ENCODE results near the gene PRKACG. TPM values are rescaled to one million over a fixed set of nuclear protein-coding genes. Genes with fewer than 3 reads are reported as not detected.

Gene PRKACG
- polyA plus RNA-seq, 4 donors, result 0.05 TPM; not detected in 3

DNA sequence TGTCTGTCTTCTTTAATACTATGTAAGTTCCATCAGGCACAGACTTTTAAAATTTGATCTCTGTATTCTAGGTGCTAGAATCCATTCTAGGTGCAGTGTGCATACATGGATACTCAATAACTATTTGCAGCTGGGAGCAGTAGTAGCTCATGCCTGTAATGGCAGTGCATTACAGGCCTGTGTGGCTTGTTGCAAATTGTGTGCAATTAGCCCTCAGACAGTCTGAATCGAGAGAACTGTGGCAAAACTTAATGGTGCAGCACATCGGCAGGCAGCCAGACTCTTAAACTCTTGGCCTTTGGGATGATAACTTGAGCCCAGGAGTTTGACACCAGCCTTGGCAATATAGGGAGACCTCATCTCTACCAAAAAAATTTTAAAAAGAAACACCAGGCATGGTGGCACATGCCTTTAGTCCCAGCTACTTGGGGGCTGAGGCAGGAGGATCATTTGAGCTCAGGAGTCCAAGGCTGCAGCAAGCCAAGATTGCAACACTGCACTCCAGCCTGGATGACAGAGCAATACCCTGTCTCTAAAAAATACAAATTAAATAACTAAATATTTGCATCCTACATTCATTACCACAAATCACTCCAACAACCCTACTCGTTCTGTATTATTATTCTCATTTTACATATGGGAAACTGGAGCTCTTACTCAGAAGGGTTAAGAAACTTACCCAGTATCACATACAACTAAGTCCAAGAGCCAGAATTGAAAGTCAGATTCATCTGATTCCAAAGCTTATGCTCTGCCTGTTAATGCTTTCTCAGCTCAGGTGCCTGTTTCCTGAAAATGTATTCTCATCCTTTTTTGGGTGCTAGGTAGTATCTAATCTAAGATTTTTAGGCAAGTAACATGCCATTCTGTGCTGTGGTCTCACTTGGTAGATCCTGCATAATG lies 30.1 kb downstream of the PRKACG start:
- DNase-seq (ENCODE audit: low read depth in 4 of 4, low spot score in 3 of 4), result no peak

DNA sequence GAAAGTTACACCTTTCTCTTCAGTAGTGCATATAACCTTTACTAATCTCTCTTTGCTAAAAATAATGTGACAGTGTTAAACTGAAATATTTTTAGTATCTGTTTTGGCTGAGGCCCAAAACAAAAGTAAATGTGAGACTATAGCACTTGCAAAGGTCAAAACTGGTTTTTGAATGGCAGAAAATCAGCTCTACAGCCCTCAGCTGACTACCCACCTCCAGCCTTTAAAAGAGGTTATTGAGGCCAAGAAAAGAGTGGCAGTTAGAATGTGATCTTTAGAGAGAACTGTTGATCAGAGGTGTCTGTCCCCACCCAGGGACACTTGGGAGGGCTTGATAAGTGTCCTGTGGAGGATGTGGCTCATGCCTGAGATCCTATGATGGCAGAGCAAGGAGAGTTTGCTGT lies 30.9 kb downstream of the PRKACG start:
- DNase-seq (ENCODE audit: low read depth in 4 of 4, low spot score in 3 of 4), result no peak

DNA sequence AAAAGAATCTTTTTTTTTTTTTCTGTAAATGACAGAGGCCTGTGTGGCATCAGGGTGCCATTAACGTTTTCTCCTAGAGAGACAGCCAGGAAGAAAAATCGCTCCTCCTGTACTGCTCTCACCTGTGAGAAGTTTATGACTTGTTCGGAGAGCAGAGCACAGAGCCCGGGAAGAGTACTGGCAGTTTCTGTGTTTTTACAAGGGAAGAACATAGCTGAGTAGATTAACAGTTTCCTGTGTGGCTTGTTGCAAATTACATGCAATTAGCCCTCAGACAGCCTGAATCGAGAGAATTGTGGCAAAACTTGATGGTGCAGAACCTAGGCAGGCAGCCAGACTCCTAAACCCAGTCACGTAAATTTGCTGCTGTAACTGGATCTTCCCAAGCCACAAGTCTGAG lies 32.1 kb downstream of the PRKACG start:
- peak in 2 of 4 donors; percentile 60 for DNase-seq (ENCODE audit: low read depth in 4 of 4, low spot score in 3 of 4)

- DNase-seq (ENCODE audit: low read depth in 4 of 4, low spot score in 3 of 4), result no peak
These were observed 33.5 kb downstream of the PRKACG start for GRCh38 chr9:68980341-68980914.

DNA sequence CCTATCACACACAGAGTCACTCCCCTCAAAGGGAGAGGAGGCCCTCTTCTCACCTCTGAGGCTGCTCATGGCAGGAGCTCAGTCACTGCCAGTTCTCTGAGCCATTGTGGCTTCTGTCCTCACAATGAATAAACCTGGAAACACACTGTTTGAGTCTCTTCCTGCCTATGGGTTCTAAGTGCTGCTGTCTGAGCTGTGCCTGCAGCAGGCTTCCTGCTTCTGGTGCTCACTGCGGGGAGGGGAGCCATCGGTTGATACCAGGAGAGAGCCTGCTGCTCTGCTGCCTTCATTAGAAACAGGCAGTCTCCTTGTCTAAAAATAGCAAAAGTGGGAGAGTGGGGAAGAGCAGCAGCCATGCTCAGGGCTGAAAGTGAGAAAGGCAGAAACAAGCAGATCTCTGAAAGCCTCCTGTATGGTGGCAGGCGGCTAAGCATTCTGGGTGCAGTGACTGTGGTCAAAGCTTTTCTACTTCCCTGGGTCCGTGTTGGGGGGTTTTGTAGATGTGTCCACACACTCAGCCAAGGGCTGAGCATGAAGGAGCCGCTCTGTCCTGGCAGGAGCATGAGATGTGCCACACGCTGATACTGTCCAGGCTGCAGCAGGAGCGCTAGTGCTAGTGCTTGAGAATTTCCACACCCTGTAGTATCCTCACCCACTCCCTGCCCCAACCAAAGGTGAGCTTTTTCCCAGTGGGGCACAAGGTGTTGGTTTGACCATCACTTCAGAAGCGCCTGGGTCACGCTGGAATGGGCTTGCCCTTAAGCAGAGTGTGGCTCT lies 34.2 kb downstream of the PRKACG start:
- no peak for DNase-seq (ENCODE audit: low read depth in 4 of 4, low spot score in 3 of 4)

- no peak for DNase-seq (ENCODE audit: low read depth in 4 of 4, low spot score in 3 of 4)
These were observed 35.4 kb downstream of the PRKACG start for GRCh38 chr9:68978501-68978900.

DNA sequence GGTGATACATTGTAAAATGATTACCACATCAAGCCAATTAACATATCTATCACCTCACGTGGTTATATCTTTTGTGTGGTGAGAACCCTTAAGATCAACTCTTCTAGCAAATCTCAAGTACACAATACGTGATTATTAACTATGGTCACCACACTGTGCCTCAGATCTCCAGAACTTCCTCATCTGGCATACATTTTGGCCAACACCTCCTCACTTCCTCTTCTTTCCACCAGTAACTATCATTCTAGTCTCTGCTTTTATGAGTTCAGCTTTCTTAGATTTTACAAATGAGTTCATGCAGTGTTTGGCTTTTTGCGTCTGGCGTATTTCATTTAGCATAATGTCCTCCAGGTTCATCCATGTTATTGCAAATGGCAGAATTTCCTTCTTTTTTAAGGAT lies 35.8 kb downstream of the PRKACG start:
- no peak for DNase-seq (ENCODE audit: low read depth in 4 of 4, low spot score in 3 of 4)

DNA sequence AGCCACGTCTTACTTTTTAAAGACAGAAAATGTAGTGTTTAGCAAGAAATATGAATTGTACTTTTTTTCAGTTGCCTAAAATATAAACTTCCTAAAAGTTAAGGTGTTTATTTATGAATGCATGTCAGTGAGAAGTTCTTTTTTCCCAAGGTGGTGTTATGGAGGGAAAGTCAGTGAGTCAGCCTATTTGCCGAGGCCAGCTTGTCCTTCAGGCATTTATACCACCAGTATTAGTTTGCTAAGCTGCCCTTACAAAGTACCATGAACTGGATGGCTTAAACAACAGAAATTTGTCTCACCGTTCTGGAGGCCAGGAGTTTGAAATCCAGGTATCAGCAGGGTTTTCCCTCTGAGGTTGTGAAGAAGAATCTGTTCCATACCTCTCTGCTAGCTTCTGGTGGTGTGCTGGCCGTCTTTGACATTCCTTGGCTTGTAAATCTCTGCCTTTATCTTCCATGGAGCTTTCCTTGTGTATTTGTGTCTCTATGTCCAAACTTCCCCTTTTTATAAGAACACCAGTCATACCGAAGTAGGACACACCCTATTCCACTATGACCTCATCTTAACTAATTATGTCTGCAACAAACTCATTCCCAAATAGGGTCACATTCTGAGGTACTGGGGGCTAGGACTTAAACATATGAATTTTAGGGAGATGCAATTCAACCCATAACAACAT lies 38.4 kb downstream of the PRKACG start:
- DNase-seq (ENCODE audit: low read depth in 4 of 4, low spot score in 3 of 4), result no peak

DNA sequence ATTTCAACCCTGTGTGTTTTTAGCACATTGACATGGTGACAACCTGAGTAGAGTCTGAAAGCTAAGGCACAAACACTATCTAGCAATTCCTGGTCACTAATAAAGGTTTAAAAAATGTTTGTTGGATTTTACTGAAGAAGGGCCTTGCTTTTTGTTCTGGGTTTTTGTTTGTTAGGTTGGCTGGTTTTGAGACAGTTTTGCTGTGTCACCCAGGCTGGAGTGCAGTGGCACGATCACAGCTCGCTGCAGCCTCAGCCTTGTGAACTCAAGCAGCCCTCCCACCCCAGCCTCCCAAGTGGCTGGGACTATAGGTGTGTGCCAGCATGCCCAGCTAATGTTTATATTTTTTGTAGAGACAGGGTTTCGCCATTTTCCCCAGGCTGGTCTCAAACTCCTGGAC lies 39.0 kb downstream of the PRKACG start:
- DNase-seq (ENCODE audit: low read depth in 4 of 4, low spot score in 3 of 4), result no peak

DNA sequence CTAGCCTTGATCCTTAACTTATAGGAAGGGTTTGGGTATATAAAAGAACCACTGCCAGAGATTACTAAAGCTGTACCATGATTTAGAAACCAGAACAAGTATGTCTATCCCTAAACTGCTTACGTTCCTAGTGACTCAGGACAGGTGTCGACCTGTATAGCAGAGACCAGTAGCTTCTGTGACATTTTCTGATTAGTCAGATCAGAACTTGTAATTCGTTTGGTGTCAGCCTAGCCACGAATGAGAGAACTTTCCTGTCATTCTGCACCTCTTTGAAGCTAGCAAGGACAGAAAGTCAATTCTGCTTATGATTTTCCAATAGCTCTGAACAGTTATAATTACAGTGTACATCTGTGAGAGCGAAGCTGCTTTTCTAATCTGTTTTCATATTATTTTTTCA lies 39.5 kb downstream of the PRKACG start:
- DNase-seq (ENCODE audit: low read depth in 4 of 4, low spot score in 3 of 4), result no peak

DNA sequence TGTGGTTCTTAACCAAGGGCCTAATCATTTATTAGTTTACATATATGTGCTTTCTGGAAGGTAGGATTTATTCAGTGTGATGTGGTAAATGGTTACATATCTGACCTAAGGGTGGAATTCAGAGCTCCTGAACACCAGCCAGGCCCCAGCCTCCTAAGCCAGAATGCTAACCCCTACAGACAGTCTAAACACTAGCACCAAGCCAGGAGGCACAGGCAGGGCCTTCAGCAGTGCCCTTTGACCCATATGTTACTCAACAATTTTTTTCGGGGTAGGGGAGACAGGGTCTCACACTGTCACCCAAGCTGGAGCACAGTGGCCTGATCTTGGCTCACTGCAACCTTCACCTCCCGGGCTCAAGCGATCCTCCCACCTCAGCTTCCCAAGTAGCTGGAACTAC lies 40.3 kb downstream of the PRKACG start:
- no peak for DNase-seq (ENCODE audit: low read depth in 4 of 4, low spot score in 3 of 4)

GRCh38 chr9:68970151-68970550 lies 43.8 kb downstream of the PRKACG start:
- no peak for DNase-seq (ENCODE audit: low read depth in 4 of 4, low spot score in 3 of 4)

DNA sequence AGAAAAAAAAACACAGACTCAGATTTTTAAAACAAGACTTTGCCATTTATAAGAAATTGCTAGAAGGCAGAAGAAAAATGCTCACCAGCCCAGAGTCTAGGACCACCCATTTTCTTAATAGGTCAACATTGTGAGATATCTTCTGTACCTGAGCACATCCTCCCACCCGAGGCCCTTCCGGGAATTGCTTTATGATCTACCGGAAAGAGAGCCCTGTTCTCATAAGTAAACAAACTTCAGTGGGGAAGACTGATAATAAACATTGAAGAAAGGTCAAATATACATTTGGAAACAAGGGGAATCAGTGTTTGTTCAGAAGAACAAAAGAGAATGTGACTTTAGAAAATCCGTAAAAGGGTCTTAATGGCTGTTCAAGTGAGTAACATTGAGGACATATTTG lies 44.4 kb downstream of the PRKACG start:
- DNase-seq (ENCODE audit: low read depth in 4 of 4, low spot score in 3 of 4), result no peak

- DNase-seq (ENCODE audit: low read depth in 4 of 4, low spot score in 3 of 4), result no peak
These were observed 46.1 kb downstream of the PRKACG start for GRCh38 chr9:68967800-68968199.

GRCh38 chr9:68966496-68966944 lies 47.4 kb downstream of the PRKACG start:
- no peak for DNase-seq (ENCODE audit: low read depth in 4 of 4, low spot score in 3 of 4)

GRCh38 chr9:68964765-68965164 lies 49.1 kb downstream of the PRKACG start:
- no peak for DNase-seq (ENCODE audit: low read depth in 4 of 4, low spot score in 3 of 4)

DNA sequence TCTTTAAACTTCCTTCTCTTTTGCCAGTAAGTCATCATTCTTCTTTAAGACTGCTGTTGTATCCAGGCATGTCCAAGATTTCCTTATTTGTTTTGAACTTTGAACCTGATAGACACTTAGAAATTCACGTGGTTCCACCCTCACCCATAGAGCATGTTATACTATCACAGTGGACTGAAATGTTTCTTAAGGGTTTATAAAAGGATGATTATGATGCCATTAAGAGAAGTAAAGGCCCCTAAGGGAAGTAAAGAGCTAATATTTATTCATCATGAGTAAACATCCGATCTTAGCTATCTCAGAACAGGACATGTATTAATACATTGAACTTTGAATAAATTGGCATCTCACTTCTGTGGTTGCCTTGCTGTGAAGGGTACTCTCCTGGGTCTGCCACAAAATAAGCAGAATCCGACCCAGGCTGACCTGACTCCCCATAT lies 49.8 kb downstream of the PRKACG start:
- no peak for DNase-seq (ENCODE audit: low read depth in 4 of 4, low spot score in 3 of 4)

DNA sequence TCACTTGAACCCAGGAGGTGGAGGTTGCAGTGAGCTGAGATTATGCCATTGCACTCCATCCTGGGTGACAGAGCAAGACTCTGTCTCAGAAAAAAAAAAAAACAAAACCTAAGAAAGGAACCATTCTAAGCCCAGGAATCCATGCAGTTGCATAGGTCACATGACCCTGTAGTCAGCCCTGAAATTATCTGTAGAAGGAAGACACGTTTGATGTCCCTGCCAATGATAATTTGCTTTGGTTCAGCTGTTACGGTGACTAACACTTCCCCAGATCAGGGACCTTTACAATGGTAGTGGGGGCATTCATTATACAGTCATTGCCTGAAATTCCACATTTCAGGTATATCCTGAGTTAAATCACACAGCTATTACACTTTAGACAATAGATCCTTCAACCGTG lies 50.5 kb downstream of the PRKACG start:
- no peak for DNase-seq (ENCODE audit: low read depth in 4 of 4, low spot score in 3 of 4)
